Fibroblast of villous mesenchyme (primary cell): Measurements from ENCODE around the gene PGAP3. TPM values are rescaled to one million over a fixed set of nuclear protein-coding genes. Genes with fewer than 3 reads are reported as not detected.

Source experiments
- DNase-seq: peaks from one replicate; pipeline ENCODE4 v3.0.0-alpha.2; 2010; ENCODE audit warnings: low read depth
- H3K4me3 ChIP-seq: 2 replicates; pipeline ENCODE4 v1.5.1; 2011; ENCODE audit warnings: low read depth, mild to moderate bottlenecking, low read length
- CTCF ChIP-seq: IDR thresholded peaks from 2 replicates; pipeline ENCODE4 v1.5.1; 2012; ENCODE audit warnings: low read depth, mild to moderate bottlenecking, low read length; ENCODE audit not compliant: insufficient read depth
- total RNA-seq: library from RNA; depleted of rRNA; stranded (reverse); fragments of >200 nt; gene quantifications from 2 replicates; pipeline ENCODE4 v1.2.3, GENCODE V29; 2012

PGAP3 gene
- total RNA-seq, 1 donor: 4.7 TPM

GRCh38 chr17:39664581-39665561, 23.0 kb downstream of the PGAP3 start, which contains the start of gene TCAP:
TSS of gene TCAP (plus strand) at chr17:39665349. CDS start at chr17:39665360, 11 bp downstream.
- TF ChIP-seq CTCF: no peak
- H3K4me3 ChIP-seq: no peak within 1 kb of the TSS
- DNase-seq: no peak

GRCh38 chr17:39663688-39664580, 23.9 kb downstream of the PGAP3 start:
- H3K4me3 ChIP-seq: no peak overlapping the region
- DNase-seq: no peak
- no peak for TF ChIP-seq CTCF

DNA sequence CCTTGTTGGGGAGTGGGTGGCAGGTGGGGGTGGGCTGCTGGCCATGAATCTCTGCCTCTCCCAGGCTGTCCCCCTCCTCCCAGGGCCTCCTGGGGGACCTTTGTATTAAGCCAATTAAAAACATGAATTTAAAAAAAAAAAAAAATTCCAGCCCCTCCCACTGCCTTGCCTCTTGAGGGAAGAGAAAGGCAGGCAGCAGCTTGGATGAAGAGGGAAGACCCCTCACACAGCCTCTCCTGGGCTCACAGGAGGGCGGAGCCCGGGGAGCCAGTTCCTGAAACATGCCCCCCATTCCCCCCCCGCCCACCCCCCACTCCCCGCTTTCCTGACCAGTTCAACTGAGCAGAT, 24.5 kb downstream of the PGAP3 start:
- no peak for TF ChIP-seq CTCF
- DNase-seq: no peak
- H3K4me3 ChIP-seq: no peak overlapping the region

GRCh38 chr17:39662551-39663339, 25.1 kb downstream of the PGAP3 start:
- no peak overlapping the region for H3K4me3 ChIP-seq
- TF ChIP-seq CTCF: no peak
- no peak for DNase-seq

DNA sequence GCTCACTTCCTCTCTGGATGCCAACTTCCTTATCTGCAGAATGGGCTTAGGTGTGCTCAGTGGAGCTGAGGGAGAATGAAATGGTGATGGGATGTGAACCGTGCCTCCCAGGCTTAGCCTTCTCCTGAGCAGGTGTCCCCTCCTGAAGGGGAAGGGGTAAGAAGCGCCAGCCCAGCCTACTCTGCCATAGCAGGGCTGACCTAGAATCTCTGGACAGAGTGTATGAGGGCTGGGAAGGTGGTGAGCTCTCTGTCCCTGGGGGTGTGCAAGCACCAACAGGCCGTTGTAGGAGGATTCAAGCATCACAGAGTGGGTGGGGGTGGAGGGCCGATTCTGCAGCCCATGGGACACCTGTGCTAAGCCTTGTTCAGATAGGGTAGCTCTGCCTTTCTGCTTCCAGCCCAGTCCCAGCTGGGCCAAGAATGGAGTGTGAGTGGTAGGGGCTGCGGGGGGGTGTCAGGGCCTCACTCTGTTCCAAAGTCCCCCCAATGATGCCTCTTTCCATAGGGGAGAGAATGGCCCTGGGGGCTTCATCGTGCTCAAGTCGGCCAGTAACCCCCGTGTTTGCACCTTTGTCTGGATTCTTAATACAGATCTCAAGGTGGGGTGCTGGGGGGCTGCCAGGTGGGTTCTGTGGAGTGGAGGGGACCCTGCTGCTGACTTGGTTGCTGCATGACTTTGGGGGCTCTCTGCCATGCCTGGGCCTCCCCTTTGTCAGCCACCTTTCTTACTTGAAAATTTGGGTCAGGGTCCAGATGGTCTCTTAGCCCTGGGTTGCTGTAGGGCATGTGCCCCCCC, 25.9 kb downstream of the PGAP3 start:
- TF ChIP-seq CTCF: no peak
- no peak for DNase-seq
- no peak overlapping the region for H3K4me3 ChIP-seq
